BLaER1 treated with 17β-estradiol and CSF1 and Interleukin-3, amounts not matched to agents 10 nM and 100 nM (cell line): ENCODE results near the gene NIPBL.
"Not testable (repeated sequence)": the region's sequence is repeated elsewhere in the genome, so short reads cannot be mapped to it uniquely, and the experiment has no call there.

Experiments
- H3K27ac ChIP-seq, 11 experiments: shearing (Covaris generic); formaldehyde crosslinking; 2 replicates each; pipeline ENCODE4 v1.8.1; 2022
- H3K27me3 ChIP-seq, 11 experiments: shearing (Covaris generic); formaldehyde crosslinking; 2 replicates each; pipeline ENCODE4 v1.8.1; 2022
- H3K36me3 ChIP-seq, 11 experiments: shearing (Covaris generic); formaldehyde crosslinking; 2 replicates each; pipeline ENCODE4 v1.8.1; 2022
- H3K4me1 ChIP-seq, 10 experiments: shearing (Covaris generic); formaldehyde crosslinking; 2 replicates each; pipeline ENCODE4 v1.8.1; 2022
- H3K4me2 ChIP-seq, 11 experiments: shearing (Covaris generic); formaldehyde crosslinking; 2 replicates each; pipeline ENCODE4 v1.8.1; 2022
- H3K4me3 ChIP-seq, 10 experiments: shearing (Covaris generic); formaldehyde crosslinking; 2 replicates each; pipeline ENCODE4 v1.8.1; 2022
- H3K9ac ChIP-seq, 11 experiments: shearing (Covaris generic); formaldehyde crosslinking; 2 replicates each; pipeline ENCODE4 v1.8.1; 2022
- H3K9me3 ChIP-seq, 11 experiments: shearing (Covaris generic); formaldehyde crosslinking; replicated peaks in 1 of 11; 2 replicates each; pipeline ENCODE4 v1.8.1; 2022
- H4K20me1 ChIP-seq, 11 experiments: shearing (Covaris generic); formaldehyde crosslinking; 2 replicates each; pipeline ENCODE4 v1.8.1; 2022
- Cebpa-rat ChIP-seq, 11 experiments: shearing (Covaris generic); IDR thresholded peaks; 2 replicates each; pipeline ENCODE4 v1.8.1; 2022

NIPBL gene

GRCh38 chr5:36883894-36884462, 7.4 kb downstream of the NIPBL start:
- no peak for TF ChIP-seq Cebpa-rat (IDR thresholded peaks at IDR 0.05)
- no peak overlapping the region for H3K4me3 ChIP-seq
- no peaks in the 10 kb centered on the region for H3K27me3 ChIP-seq
- H3K4me2 ChIP-seq = no peak overlapping the region
- H3K27ac ChIP-seq = no peak overlapping the region
- H3K9ac ChIP-seq = no peak overlapping the region
- peaks cover 11 to 24% (median 17%) of the 10 kb centered on the region in 11 experiments; a peak in 17 of 22 replicates for H3K9me3 ChIP-seq
- peaks cover 16 to 51% (median 26%) of the 10 kb centered on the region in 11 experiments for H3K36me3 ChIP-seq
- H4K20me1 ChIP-seq = peaks cover 79 to 100% (median 99%) of the 10 kb centered on the region in 11 experiments
- peaks cover 6 to 69% (median 26%) of the 10 kb centered on the region in 10 experiments; a peak in 18 of 20 replicates for H3K4me1 ChIP-seq

DNA sequence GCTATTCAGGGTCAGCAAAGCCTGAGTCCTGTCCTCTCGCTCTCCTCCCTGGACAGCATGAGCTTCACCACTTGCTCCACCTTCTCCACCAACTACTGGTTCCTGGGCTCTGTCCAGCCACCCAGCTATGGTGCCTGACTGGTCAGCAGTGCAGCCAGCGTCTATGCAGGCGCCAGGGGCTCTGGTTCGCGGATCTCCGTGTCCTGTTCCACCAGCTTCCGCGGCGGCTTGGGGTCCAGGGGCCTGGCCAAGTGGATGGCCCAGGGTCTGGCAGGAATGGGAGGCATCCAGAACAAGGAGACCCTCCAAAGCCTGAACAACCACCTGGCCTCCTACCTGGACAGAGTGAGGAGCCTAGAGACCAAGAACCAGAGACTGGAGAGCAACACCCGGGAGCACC, 8.6 kb downstream of the NIPBL start:
- H4K20me1 ChIP-seq = peaks cover 71 to 100% (median 94%) of the 10 kb centered on the region in 11 experiments

DNA sequence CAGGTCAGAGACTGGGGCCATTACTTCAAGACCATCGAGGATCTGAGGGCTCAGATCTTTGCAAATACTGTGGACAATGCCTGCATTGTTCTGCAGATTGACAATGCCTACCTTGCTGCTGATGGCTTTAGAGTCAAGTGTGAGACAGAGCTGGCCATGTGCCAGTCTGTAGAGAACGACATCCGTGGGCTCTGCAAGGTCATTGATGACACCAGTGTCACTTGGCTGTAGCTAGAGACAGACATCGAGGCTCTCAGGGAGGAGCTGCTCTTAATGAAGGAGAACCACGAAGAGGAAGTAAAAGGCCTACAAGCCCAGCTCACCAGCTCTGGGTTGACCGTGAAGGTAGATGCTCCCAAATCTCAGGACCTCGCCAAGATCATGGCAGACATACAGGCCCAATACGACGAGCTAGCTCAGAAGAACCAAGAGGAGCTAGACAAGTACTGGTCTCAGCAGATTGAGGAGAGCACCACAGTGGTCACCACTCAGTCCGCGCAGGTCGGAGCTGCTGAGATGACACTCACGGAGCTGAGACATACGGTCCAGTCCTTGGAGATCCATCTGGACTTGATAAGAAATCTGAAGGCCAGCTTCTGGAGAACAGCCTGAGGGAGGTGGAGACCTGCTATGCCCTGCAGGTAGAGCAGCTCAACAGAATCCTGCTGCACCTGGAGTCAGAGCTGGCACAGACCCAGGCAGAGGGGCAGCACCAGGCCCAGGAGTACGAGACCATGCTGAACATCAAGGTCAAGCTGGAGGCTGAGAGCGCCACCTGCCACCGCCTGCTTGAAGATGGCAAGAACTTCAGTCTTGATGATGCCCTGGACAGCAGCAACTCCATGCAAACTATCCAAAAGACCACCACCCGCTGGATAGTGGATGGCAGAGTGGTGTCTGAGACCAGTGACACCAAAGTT, 9.3 kb downstream of the NIPBL start:
- no peaks in the 10 kb centered on the region for H3K27me3 ChIP-seq
- H3K4me2 ChIP-seq = peak overlapping the region in 5 of 11 experiments; percentile 9 to 38 (median 20); a peak in 4 of 22 replicates
- no peak overlapping the region for H3K9ac ChIP-seq
- H3K27ac ChIP-seq = no peak overlapping the region
- TF ChIP-seq Cebpa-rat (IDR thresholded peaks at IDR 0.05) = no peak
- H3K4me3 ChIP-seq = no peak overlapping the region
- H3K9me3 ChIP-seq = peaks cover 14 to 39% (median 26%) of the 10 kb centered on the region in 11 experiments; a peak in 21 of 22 replicates
- peaks cover 1 to 55% (median 16%) of the 10 kb centered on the region in 10 experiments; a peak in 17 of 20 replicates for H3K4me1 ChIP-seq
- peaks cover 20 to 68% (median 35%) of the 10 kb centered on the region in 11 experiments for H3K36me3 ChIP-seq
- H4K20me1 ChIP-seq = peaks cover 69 to 100% (median 88%) of the 10 kb centered on the region in 11 experiments

More for the DNA sequence above, 8.6 kb downstream of the NIPBL start:
- peaks cover 11 to 33% (median 20%) of the 10 kb centered on the region in 11 experiments; a peak in 19 of 22 replicates for H3K9me3 ChIP-seq
- H3K9ac ChIP-seq = no peak overlapping the region
- H3K27ac ChIP-seq = no peak overlapping the region
- H3K27me3 ChIP-seq = no peaks in the 10 kb centered on the region
- TF ChIP-seq Cebpa-rat (IDR thresholded peaks at IDR 0.05) = no peak
- H3K4me2 ChIP-seq = peak overlapping the region in 5 of 11 experiments; percentile 9 to 34 (median 20); a peak in 4 of 22 replicates
- H3K4me3 ChIP-seq = no peak overlapping the region
- peaks cover 16 to 62% (median 28%) of the 10 kb centered on the region in 11 experiments for H3K36me3 ChIP-seq
- peaks cover 6 to 61% (median 20%) of the 10 kb centered on the region in 10 experiments; a peak in 18 of 20 replicates for H3K4me1 ChIP-seq

DNA sequence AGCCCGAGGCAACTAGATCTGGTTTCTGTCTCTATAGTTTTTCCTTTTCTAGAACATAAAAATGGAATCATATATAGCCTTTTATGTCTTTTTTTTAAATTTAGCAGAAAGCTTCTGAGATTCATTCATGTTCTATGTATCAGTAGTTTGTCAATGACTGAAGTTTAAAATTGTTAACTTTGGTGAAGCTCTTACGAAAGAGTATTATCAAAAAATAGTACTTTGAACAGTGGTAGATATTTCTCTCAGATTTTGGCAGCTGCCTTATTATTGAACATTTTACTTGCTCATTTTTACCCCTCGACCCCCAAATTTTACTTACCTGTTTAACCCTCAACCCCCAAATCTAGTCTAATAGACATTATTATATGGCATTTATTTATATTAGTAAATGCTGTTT, 10.2 kb downstream of the NIPBL start:
- H3K4me2 ChIP-seq = no peak overlapping the region
- peaks cover 62 to 100% (median 86%) of the 10 kb centered on the region in 11 experiments; a peak in 21 of 22 replicates for H4K20me1 ChIP-seq
- peaks cover 30 to 78% (median 44%) of the 10 kb centered on the region in 11 experiments for H3K36me3 ChIP-seq
- no peak for TF ChIP-seq Cebpa-rat (IDR thresholded peaks at IDR 0.05)
- H3K9ac ChIP-seq = no peak overlapping the region
- no peak overlapping the region for H3K27ac ChIP-seq
- H3K27me3 ChIP-seq = no peaks in the 10 kb centered on the region
- peaks cover 0 to 45% (median 11%) of the 10 kb centered on the region in 10 experiments; a peak in 10 of 20 replicates for H3K4me1 ChIP-seq
- H3K4me3 ChIP-seq = no peak overlapping the region
- peaks cover 23 to 49% (median 36%) of the 10 kb centered on the region in 11 experiments; a peak in 21 of 22 replicates for H3K9me3 ChIP-seq

- no peak for TF ChIP-seq Cebpa-rat (IDR thresholded peaks at IDR 0.05)
- no peak overlapping the region for H3K4me2 ChIP-seq
These were observed 11.0 kb downstream of the NIPBL start for GRCh38 chr5:36887532-36887931.

GRCh38 chr5:36888303-36888702, 11.7 kb downstream of the NIPBL start:
- H3K27ac ChIP-seq = no peak overlapping the region
- H3K36me3 ChIP-seq = peaks cover 33 to 87% (median 48%) of the 10 kb centered on the region in 11 experiments
- no peaks in the 10 kb centered on the region for H3K27me3 ChIP-seq
- no peak overlapping the region for H3K9ac ChIP-seq
- peaks cover 53 to 94% (median 76%) of the 10 kb centered on the region in 11 experiments; a peak in 21 of 22 replicates for H4K20me1 ChIP-seq
- H3K4me3 ChIP-seq = no peak overlapping the region
- peaks cover 27 to 53% (median 44%) of the 10 kb centered on the region in 11 experiments; a peak in 21 of 22 replicates for H3K9me3 ChIP-seq
- no peak for TF ChIP-seq Cebpa-rat (IDR thresholded peaks at IDR 0.05)
- H3K4me1 ChIP-seq = peaks cover 0 to 31% (median 5%) of the 10 kb centered on the region in 10 experiments; a peak in 7 of 20 replicates
- no peak overlapping the region for H3K4me2 ChIP-seq

More at GRCh38 chr5:36887532-36887931, 11.0 kb downstream of the NIPBL start:
- Histone ChIP-seq H3K4me3 (no peak overlapping the region), H3K27ac (no peak overlapping the region), H3K4me1 (peaks cover 0 to 38% (median 5%) of the 10 kb centered on the region in 10 experiments; a peak in 10 of 20 replicates), H3K9me3 (peaks cover 27 to 53% (median 39%) of the 10 kb centered on the region in 11 experiments; a peak in 21 of 22 replicates), H3K36me3 (peaks cover 33 to 83% (median 48%) of the 10 kb centered on the region in 11 experiments), H4K20me1 (peaks cover 55 to 96% (median 81%) of the 10 kb centered on the region in 11 experiments; a peak in 21 of 22 replicates), H3K27me3 (no peaks in the 10 kb centered on the region), H3K9ac (no peak overlapping the region)

DNA sequence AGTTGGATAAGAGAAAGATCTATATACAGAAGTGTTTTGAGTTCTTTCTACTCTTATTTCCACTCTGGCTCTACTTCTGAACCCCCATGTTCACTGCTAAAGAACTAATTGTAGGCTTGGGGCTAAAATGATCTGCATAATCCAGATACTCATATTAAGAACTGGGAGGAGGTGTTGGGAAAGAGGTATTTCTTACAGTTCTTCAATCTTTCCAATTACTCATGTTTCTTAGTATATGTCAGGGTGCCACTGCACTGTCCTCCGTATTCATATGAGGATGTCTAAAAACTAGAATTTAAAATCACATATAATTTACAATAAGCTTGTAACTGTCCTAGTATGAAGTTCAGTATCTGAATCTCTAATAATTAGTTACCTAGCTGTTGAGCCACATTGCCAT, 12.7 kb downstream of the NIPBL start:
- Histone ChIP-seq H3K4me2 (no peak overlapping the region), H4K20me1 (peaks cover 44 to 94% (median 73%) of the 10 kb centered on the region in 11 experiments; a peak in 21 of 22 replicates), H3K27me3 (no peaks in the 10 kb centered on the region), H3K36me3 (peaks cover 33 to 90% (median 52%) of the 10 kb centered on the region in 11 experiments), H3K4me3 (no peak overlapping the region), H3K4me1 (peaks cover 0 to 31% (median 5%) of the 10 kb centered on the region in 10 experiments; a peak in 7 of 20 replicates), H3K9ac (no peak overlapping the region), H3K9me3 (peaks cover 27 to 56% (median 47%) of the 10 kb centered on the region in 11 experiments; a peak in 21 of 22 replicates), H3K27ac (no peak overlapping the region)
- no peak for TF ChIP-seq Cebpa-rat (IDR thresholded peaks at IDR 0.05)

DNA sequence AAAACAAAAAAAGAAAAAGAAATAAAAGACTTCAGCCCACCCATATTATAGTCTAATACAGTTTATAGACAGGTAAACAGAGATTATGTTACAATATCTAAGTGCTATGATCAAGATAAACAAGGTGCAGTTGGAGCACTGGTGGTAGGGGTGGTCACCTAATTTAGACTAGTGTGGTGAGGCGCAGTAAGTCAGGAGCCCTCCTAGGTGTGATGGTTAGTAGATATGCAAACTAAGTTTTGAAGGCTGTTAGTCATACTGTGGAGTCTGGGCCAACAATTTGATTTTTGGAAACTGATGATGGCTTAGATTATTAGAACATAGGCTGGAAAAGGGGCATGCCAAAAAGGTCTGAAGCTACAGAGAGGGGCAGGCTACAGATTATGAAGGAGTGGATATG, 14.7 kb downstream of the NIPBL start:
- Histone ChIP-seq H3K4me2 (no peak overlapping the region), H3K27ac (no peak overlapping the region), H3K9ac (no peak overlapping the region), H3K27me3 (no peaks in the 10 kb centered on the region), H3K9me3 (peaks cover 16 to 62% (median 52%) of the 10 kb centered on the region in 11 experiments; a peak in 21 of 22 replicates), H3K4me1 (peaks cover 0 to 35% (median 0%) of the 10 kb centered on the region in 10 experiments; a peak in 3 of 20 replicates), H3K4me3 (no peak overlapping the region), H3K36me3 (peaks cover 19 to 83% (median 52%) of the 10 kb centered on the region in 11 experiments), H4K20me1 (peaks cover 45 to 94% (median 69%) of the 10 kb centered on the region in 11 experiments; a peak in 21 of 22 replicates)
- TF ChIP-seq Cebpa-rat (IDR thresholded peaks at IDR 0.05) = no peak

DNA sequence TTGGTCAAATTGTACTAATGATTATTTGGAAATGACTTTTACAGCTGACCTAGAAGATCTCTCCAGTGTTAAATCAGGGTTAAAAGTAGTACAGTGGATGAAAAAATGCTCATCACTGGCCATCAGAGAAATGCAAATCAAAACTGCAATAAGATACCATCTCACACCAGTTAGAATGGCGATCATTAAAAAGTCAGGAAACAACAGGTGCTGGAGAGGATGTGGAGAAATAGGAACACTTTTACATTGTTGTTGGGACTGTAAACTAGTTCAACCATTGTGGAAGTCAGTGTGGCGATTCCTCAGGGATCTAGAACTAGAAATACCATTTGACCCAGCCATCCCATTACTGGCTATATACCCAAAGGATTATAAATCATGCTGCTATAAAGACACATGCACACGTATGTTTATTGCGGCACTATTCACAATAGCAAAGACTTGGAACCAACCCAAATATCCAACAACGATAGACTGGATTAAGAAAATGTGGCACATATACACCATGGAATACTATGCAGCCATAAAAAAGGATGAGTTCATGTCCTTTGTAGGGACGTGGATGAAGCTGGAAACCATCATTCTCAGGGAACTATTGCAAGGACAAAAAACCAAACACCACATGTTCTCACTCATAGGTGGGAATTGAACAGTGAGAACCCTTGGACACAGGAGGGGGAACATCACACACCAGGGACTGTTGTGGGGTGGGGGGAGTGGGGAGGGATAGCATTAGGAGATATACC, 15.7 kb downstream of the NIPBL start:
- peaks cover 46 to 94% (median 69%) of the 10 kb centered on the region in 11 experiments; a peak in 20 of 22 replicates for H4K20me1 ChIP-seq

More for the DNA sequence above, 15.7 kb downstream of the NIPBL start:
- Histone ChIP-seq H3K4me1 (peaks cover 0 to 40% (median 0%) of the 10 kb centered on the region in 10 experiments; a peak in 5 of 20 replicates), H3K9me3 (peaks cover 16 to 67% (median 57%) of the 10 kb centered on the region in 11 experiments; a peak in 21 of 22 replicates), H3K36me3 (peaks cover 17 to 74% (median 50%) of the 10 kb centered on the region in 11 experiments)
- not testable (repeated sequence) for H3K4me3 ChIP-seq, H3K4me2 ChIP-seq, H3K27me3 ChIP-seq, H3K27ac ChIP-seq, H3K9ac ChIP-seq
